Activated CD8-positive, alpha-beta T cell treated with anti-CD3 and anti-CD28 coated beads for 36 hours (primary cell): ENCODE measurements around the gene EDN2. TPM values are rescaled to one million over a fixed set of nuclear protein-coding genes. Genes with fewer than 3 reads are reported as not detected.
A peak's percentile ranks its signal among the peaks of the same experiment; 100 is the strongest.

Source experiments
- ATAC-seq: fragments of 200-7000 bp; cut with Tn5 transposase; one replicate; pipeline ENCODE4 v1.10.0; 2021; ENCODE audit warnings: mild to moderate bottlenecking, moderate library complexity
- CTCF ChIA-PET: fragments of 350-600 bp; sonication (Branson Sonifier 250); formaldehyde crosslinking; loops from one replicate; lab custom pipeline; 2021; ENCODE audit warnings: antibody characterized with exemption; lab: Charles Lee
- POLR2A ChIA-PET: fragments of 350-600 bp; sonication (Branson Sonifier 250); formaldehyde crosslinking; loops from one replicate; lab custom pipeline; 2021; ENCODE audit warnings: antibody characterized with exemption; lab: Charles Lee
- DNase-seq: peaks from one replicate; pipeline ENCODE4 v3.0.0-alpha.2; 2020
- H3K27ac Mint-ChIP-seq: one replicate; pipeline ENCODE4 v1.8.0; 2021; ENCODE audit warnings: mild to moderate bottlenecking, mixed read lengths
- H3K27me3 Mint-ChIP-seq: one replicate; pipeline ENCODE4 v1.8.0; 2021; ENCODE audit warnings: mixed read lengths
- H3K36me3 Mint-ChIP-seq: one replicate; pipeline ENCODE4 v1.8.0; 2021; ENCODE audit warnings: low read depth, mixed read lengths
- H3K4me1 Mint-ChIP-seq: one replicate; pipeline ENCODE4 v1.8.0; 2021; ENCODE audit warnings: low read depth, mixed read lengths
- H3K4me3 Mint-ChIP-seq: one replicate; pipeline ENCODE4 v1.8.0; 2021; ENCODE audit warnings: mild to moderate bottlenecking, moderate library complexity, mixed read lengths
- H3K9me3 Mint-ChIP-seq: one replicate; pipeline ENCODE4 v1.8.0; 2021; ENCODE audit warnings: mixed read lengths
- CTCF ChIP-seq: fragments of 200-600 bp; IDR thresholded peaks from one replicate; pipeline ENCODE4 v1.8.0; 2022; ENCODE audit warnings: antibody characterized with exemption, mild to moderate bottlenecking
- intact Hi-C: fragments of 100-400 bp; cut with micrococcal nuclease; formaldehyde crosslinking; loops from one replicate; pipeline ENCODE4 v1.10.0; 2022
- total RNA-seq, 2 experiments: library from RNA; stranded (reverse); gene quantifications; one replicate each; pipeline ENCODE4 v1.2.3, GENCODE V29; 2021

The EDN2 gene
- total RNA-seq, 2 experiments from 2014 or later: not detected

- Mint-ChIP-seq H3K27ac (no peak overlapping the region), H3K4me3 (no peak overlapping the region)
- intact Hi-C loops: no loop called here
Measured at GRCh38 chr1:41488040-41488951, 3.8 kb upstream of the EDN2 start.

GRCh38 chr1:41487126-41488039 lies 2.9 kb upstream of the EDN2 start:
- Mint-ChIP-seq H3K27ac (no peak overlapping the region), H3K9me3 (no peaks in the 10 kb centered on the region), H3K27me3 (peaks cover 25% of the 10 kb centered on the region), H3K4me1 (peaks cover 9% of the 10 kb centered on the region), H3K36me3 (no peaks in the 10 kb centered on the region), H3K4me3 (no peak overlapping the region)
- ChIA-PET CTCF (interaction anchor here (0.6 to 1.5 kb wide), 4 partner anchors 12 to 382 kb away, joined by 3 to 4 read pairs (median 3); no protein-coding TSS in a partner anchor), POLR2A (no interaction called here)
- TF ChIP-seq CTCF: no peak
- peak; percentile 41 for DNase-seq
- intact Hi-C loops: no loop called here
- ATAC-seq: peak; percentile 66

More at GRCh38 chr1:41488040-41488951, 3.8 kb upstream of the EDN2 start:
- ATAC-seq (no peak), DNase-seq (no peak)
- no peaks in the 10 kb centered on the region for H3K9me3 Mint-ChIP-seq
- H3K36me3 Mint-ChIP-seq: no peaks in the 10 kb centered on the region
- TF ChIP-seq CTCF: no peak
- ChIA-PET POLR2A (no interaction called here), CTCF (interaction anchor here (0.6 to 1.5 kb wide), 4 partner anchors 11 to 382 kb away, joined by 3 to 4 read pairs (median 3); no protein-coding TSS in a partner anchor)
- H3K4me1 Mint-ChIP-seq: peaks cover 9% of the 10 kb centered on the region
- H3K27me3 Mint-ChIP-seq: peaks cover 25% of the 10 kb centered on the region

GRCh38 chr1:41486371-41487125 lies 2.1 kb upstream of the EDN2 start:
- ATAC-seq: no peak
- Mint-ChIP-seq H3K27ac (no peak overlapping the region), H3K27me3 (peaks cover 25% of the 10 kb centered on the region), H3K36me3 (no peaks in the 10 kb centered on the region), H3K9me3 (no peaks in the 10 kb centered on the region), H3K4me1 (peaks cover 9% of the 10 kb centered on the region), H3K4me3 (no peak overlapping the region)
- TF ChIP-seq CTCF: no peak
- DNase-seq: no peak
- ChIA-PET CTCF (no interaction called here), POLR2A (no interaction called here)
- intact Hi-C loops: no loop called here

GRCh38 chr1:41486053-41486370 lies 1.5 kb upstream of the EDN2 start:
- CTCF ChIA-PET: no interaction called here
- no peak overlapping the region for H3K4me3 Mint-ChIP-seq
- no peak for TF ChIP-seq CTCF
- H3K36me3 Mint-ChIP-seq: no peaks in the 10 kb centered on the region
- intact Hi-C loops: no loop called here
- ATAC-seq: no peak
- H3K27me3 Mint-ChIP-seq: peaks cover 25% of the 10 kb centered on the region
- POLR2A ChIA-PET: no interaction called here
- no peak for DNase-seq
- H3K27ac Mint-ChIP-seq: no peak overlapping the region
- H3K9me3 Mint-ChIP-seq: no peaks in the 10 kb centered on the region
- peaks cover 9% of the 10 kb centered on the region for H3K4me1 Mint-ChIP-seq
